OCI-LY1 (cell line): ENCODE measurements around the gene SLC25A31.

Source experiments
- H2AFZ ChIP-seq: fragments of 200-600 bp; sonication (generic), shearing (Covaris generic); 2 replicates; pipeline ENCODE4 v1.6.0; 2014; ENCODE audit warnings: antibody characterized with exemption, mild to moderate bottlenecking, low read length
- H3F3A ChIP-seq: fragments of 200-600 bp; sonication (generic), shearing (Covaris generic); 2 replicates; pipeline ENCODE4 v1.6.0; 2014; ENCODE audit warnings: mild to moderate bottlenecking, antibody characterized with exemption, low read length, moderate library complexity; ENCODE audit not compliant: insufficient read depth
- H3K27ac ChIP-seq: fragments of 200-600 bp; sonication (generic); 2 replicates; pipeline ENCODE4 v1.5.1; 2014; ENCODE audit warnings: low read length, mixed run types, mild to moderate bottlenecking, low read depth; ENCODE audit not compliant: poor library complexity, severe bottlenecking
- H3K27me3 ChIP-seq: fragments of 200-600 bp; sonication (generic); 2 replicates; pipeline ENCODE4 v1.6.0; 2014; ENCODE audit warnings: antibody characterized with exemption, mild to moderate bottlenecking, low read length, moderate library complexity; ENCODE audit not compliant: insufficient read depth
- H3K36me3 ChIP-seq: fragments of 200-600 bp; sonication (generic); 2 replicates; pipeline ENCODE4 v1.6.1; 2014; ENCODE audit warnings: mild to moderate bottlenecking, antibody characterized with exemption, low read length, moderate library complexity, mixed read lengths; ENCODE audit not compliant: insufficient read depth
- H3K4me1 ChIP-seq: fragments of 200-600 bp; sonication (generic); 2 replicates; pipeline ENCODE4 v1.5.1; 2014; ENCODE audit warnings: mild to moderate bottlenecking, low read length, moderate library complexity; ENCODE audit not compliant: insufficient read depth, severe bottlenecking
- H3K4me2 ChIP-seq: fragments of 200-600 bp; sonication (generic), shearing (Covaris generic); 2 replicates; pipeline ENCODE4 v1.6.1; 2014; ENCODE audit warnings: low read length
- H3K4me3 ChIP-seq: fragments of 200-600 bp; sonication (generic); 2 replicates; pipeline ENCODE4 v1.5.1; 2014; ENCODE audit warnings: low read length, low read depth, mild to moderate bottlenecking, mixed read lengths; ENCODE audit not compliant: poor library complexity, severe bottlenecking
- H3K79me2 ChIP-seq: fragments of 200-600 bp; shearing (Covaris generic); 2 replicates; pipeline ENCODE4 v1.6.1; 2016; ENCODE audit warnings: mixed run types, low read length, mixed read lengths; ENCODE audit not compliant: insufficient read depth
- H3K9ac ChIP-seq: fragments of 200-600 bp; sonication (generic), shearing (Covaris generic); 2 replicates; pipeline ENCODE4 v1.6.1; 2014; ENCODE audit warnings: mild to moderate bottlenecking, low read length, mixed read lengths
- H3K9me2 ChIP-seq: fragments of 200-600 bp; sonication (generic), shearing (Covaris generic); 2 replicates; pipeline ENCODE4 v1.6.1; 2014; ENCODE audit warnings: low read depth, mild to moderate bottlenecking, low read length, mixed read lengths
- H3K9me3 ChIP-seq: fragments of 200-600 bp; shearing (Covaris generic); 2 replicates; pipeline ENCODE4 v1.6.1; 2014; ENCODE audit warnings: low read length, mixed read lengths
- H4K20me1 ChIP-seq: fragments of 200-600 bp; sonication (generic), shearing (Covaris generic); 2 replicates; pipeline ENCODE4 v1.6.0; 2016; ENCODE audit warnings: mild to moderate bottlenecking, low read length; ENCODE audit not compliant: insufficient read depth
- EZH2 ChIP-seq: fragments of 200-600 bp; sonication (generic), shearing (Covaris generic); IDR thresholded peaks from 2 replicates; pipeline ENCODE4 v1.8.0; 2017; ENCODE audit warnings: borderline replicate concordance, mixed run types, mild to moderate bottlenecking, antibody characterized with exemption, low read length, moderate library complexity, mixed read lengths
- TF ChIP-seq, protein P1 (sequence below): fragments of 200-600 bp; sonication (generic), shearing (Covaris generic); IDR thresholded peaks from 2 replicates; pipeline ENCODE4 v1.5.1; 2017; ENCODE audit warnings: mild to moderate bottlenecking, antibody characterized with exemption, low read length, moderate library complexity, mixed read lengths

Gene SLC25A31

DNA sequence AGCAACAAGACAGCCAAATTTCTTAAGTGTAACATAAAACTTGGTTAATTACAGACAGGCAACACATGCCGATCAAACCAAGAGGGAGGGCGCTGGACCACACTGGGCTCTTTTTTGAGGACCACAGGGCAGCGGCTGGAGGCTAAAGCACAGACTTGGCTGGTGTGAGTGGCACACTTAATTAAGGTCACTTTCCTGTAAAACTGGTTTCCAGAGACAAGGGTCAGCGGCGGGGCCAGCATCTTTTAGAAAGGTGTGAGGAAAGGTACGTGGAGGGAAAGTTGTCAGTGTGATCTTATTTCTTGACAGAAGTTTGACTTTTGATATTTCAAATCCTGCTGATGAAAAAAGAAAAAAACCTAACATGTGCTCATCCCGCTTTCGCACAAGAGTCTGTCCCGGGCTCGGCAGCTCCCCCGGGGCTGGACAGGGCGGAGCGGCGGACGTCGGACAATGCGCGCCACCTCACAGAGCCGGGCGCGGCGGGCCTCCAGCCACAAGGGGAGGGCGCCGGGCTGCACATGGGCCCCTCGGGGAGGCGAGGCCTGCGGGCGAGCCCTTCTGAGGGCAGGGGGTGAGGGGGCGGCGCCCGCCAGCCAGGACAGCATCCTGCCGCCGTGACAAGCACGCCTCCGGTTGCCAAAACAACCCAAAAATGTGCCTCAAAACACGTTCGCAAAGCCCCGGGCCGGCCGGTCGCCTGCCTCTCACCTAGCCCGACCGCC, 51.3 kb downstream of the SLC25A31 start:
- H3K9ac ChIP-seq = peak overlapping the region; percentile 70
- no peaks in the 10 kb centered on the region for H3K27me3 ChIP-seq
- H3F3A ChIP-seq = no peaks in the 10 kb centered on the region
- no peaks in the 10 kb centered on the region for H3K9me3 ChIP-seq
- no peaks in the 10 kb centered on the region for H3K9me2 ChIP-seq
- H3K36me3 ChIP-seq = no peaks in the 10 kb centered on the region
- H2AFZ ChIP-seq = no peak overlapping the region
- H3K79me2 ChIP-seq = no peaks in the 10 kb centered on the region
- H3K4me3 ChIP-seq = peak overlapping the region; percentile 69
- TF ChIP-seq, protein P1, sequence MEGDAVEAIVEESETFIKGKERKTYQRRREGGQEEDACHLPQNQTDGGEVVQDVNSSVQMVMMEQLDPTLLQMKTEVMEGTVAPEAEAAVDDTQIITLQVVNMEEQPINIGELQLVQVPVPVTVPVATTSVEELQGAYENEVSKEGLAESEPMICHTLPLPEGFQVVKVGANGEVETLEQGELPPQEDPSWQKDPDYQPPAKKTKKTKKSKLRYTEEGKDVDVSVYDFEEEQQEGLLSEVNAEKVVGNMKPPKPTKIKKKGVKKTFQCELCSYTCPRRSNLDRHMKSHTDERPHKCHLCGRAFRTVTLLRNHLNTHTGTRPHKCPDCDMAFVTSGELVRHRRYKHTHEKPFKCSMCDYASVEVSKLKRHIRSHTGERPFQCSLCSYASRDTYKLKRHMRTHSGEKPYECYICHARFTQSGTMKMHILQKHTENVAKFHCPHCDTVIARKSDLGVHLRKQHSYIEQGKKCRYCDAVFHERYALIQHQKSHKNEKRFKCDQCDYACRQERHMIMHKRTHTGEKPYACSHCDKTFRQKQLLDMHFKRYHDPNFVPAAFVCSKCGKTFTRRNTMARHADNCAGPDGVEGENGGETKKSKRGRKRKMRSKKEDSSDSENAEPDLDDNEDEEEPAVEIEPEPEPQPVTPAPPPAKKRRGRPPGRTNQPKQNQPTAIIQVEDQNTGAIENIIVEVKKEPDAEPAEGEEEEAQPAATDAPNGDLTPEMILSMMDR = no peak
- TF ChIP-seq EZH2 = no peak
- H3K4me2 ChIP-seq = peak overlapping the region; percentile 85
- H4K20me1 ChIP-seq = no peaks in the 10 kb centered on the region
- H3K27ac ChIP-seq = no peak overlapping the region
- H3K4me1 ChIP-seq = peaks cover 28% of the 10 kb centered on the region

DNA sequence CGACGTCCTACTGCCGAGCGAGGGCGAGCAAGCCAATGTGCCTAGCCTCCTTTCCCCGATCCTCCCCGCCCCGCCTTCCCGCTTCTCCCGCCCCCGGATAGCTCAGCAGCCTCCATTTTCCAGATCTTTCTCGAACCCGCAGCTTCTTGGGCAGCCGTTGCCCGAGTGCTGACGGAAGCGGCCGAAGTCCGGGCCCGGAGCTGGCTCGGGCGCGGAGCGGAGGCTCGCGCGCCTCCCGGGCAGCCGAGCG, 51.8 kb downstream of the SLC25A31 start:
- no peak overlapping the region for H3K27ac ChIP-seq
- H3F3A ChIP-seq = no peaks in the 10 kb centered on the region
- H3K27me3 ChIP-seq = no peaks in the 10 kb centered on the region
- no peaks in the 10 kb centered on the region for H4K20me1 ChIP-seq
- H2AFZ ChIP-seq = no peak overlapping the region
- peak overlapping the region; percentile 70 for H3K9ac ChIP-seq
- no peaks in the 10 kb centered on the region for H3K79me2 ChIP-seq
- no peaks in the 10 kb centered on the region for H3K36me3 ChIP-seq
- TF ChIP-seq, protein P1 = peak; percentile 19; the same call in 1 of the 2 replicates
- TF ChIP-seq EZH2 = no peak
- H3K9me2 ChIP-seq = no peaks in the 10 kb centered on the region
- H3K4me1 ChIP-seq = peaks cover 28% of the 10 kb centered on the region
- peak overlapping the region; percentile 69 for H3K4me3 ChIP-seq
- H3K9me3 ChIP-seq = no peaks in the 10 kb centered on the region
- peak overlapping the region; percentile 85 for H3K4me2 ChIP-seq

DNA sequence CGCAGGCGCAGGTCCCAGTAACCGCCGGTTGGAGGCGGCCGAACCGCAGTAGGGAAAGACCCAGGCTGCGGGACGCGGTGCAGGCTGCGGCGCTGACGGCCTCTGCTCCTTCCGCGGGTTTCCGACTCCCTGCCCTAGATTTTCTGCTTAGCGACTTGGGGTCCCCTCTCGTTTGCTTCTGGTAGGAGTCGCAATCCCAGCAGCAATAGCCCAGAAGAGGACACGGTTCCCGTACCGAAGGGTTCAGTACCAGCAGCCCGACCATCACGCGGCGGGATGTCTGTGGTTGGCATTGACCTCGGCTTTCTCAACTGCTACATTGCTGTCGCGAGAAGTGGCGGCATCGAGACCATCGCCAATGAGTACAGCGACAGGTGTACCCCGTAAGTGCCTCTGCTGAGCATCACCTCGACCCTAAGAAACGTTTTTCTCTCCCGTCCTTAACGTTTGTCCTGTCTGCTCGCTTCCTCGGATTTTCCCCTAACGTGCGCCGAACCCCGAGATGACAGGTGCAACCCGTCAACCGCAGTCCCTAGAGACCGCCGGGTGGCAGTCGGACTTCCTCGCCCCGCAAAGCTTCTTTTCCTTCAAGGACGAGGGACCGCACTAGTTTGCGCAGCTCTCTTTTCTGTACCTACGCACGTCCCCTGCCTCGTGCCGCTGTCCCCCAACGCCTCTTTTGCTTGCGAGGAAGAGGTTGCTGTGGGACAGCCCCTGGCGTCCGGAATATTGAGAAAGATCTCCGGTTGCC, 52.2 kb downstream of the SLC25A31 start, which contains the start of gene HSPA4L:
HSPA4L (plus strand) TSS at position 48 of the 751 bp plus-strand sequence; CDS start at position 277, 229 bp downstream.
- H3K27me3 ChIP-seq = no peaks in the 10 kb centered on the region
- H3K4me3 ChIP-seq = peak within 1 kb of the TSS; percentile 69
- no peaks in the 10 kb centered on the region for H3K79me2 ChIP-seq
- peaks cover 28% of the 10 kb centered on the region for H3K4me1 ChIP-seq
- no peaks in the 10 kb centered on the region for H3K9me2 ChIP-seq
- H3F3A ChIP-seq = no peaks in the 10 kb centered on the region
- TF ChIP-seq, protein P1 = no peak
- TF ChIP-seq EZH2 = no peak
- peak within 1 kb of the TSS; percentile 85 for H3K4me2 ChIP-seq
- peak within 1 kb of the TSS; percentile 70 for H3K9ac ChIP-seq
- H2AFZ ChIP-seq = no peak within 1 kb of the TSS; the same call in 1 of the 2 replicates
- H3K9me3 ChIP-seq = no peaks in the 10 kb centered on the region
- H3K36me3 ChIP-seq = no peaks in the 10 kb centered on the region
- H4K20me1 ChIP-seq = no peaks in the 10 kb centered on the region
- no peak within 1 kb of the TSS for H3K27ac ChIP-seq
